GM10266 (cell line): ENCODE measurements around the gene HOTAIR.

ENCODE experiments used
- DNase-seq: peaks from one replicate; pipeline ENCODE4 v3.0.0; 2012; ENCODE audit errors: extremely low spot score
- TF ChIP-seq, protein P1 (sequence below): IDR thresholded peaks from 2 replicates; pipeline ENCODE4 v1.5.1; 2012; ENCODE audit warnings: mild to moderate bottlenecking, low read depth; ENCODE audit not compliant: control insufficient read depth, insufficient read depth; ENCODE audit errors: missing control alignments

HOTAIR gene

DNA sequence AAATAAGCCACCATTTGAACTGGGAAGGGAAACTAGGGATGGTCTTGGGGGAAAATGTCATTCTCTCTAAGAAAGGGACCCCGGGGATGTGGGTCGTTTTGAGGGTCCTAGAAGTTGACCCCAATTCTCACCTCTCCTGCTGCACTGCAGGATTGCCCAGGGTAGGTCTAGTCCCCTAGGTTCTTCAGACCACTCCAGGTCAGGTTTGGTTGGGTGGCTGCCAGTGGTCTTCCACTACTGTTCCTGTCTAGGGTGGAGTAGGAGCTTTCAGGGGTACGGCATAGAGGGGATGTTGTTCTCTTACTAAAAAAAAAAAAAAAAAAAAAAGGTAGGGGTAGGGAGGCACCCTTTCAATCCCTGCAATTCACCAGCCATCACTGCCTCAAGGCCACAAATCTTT lies 41.3 kb upstream of the HOTAIR start:
- DNase-seq, result no peak
- TF ChIP-seq, protein P1, sequence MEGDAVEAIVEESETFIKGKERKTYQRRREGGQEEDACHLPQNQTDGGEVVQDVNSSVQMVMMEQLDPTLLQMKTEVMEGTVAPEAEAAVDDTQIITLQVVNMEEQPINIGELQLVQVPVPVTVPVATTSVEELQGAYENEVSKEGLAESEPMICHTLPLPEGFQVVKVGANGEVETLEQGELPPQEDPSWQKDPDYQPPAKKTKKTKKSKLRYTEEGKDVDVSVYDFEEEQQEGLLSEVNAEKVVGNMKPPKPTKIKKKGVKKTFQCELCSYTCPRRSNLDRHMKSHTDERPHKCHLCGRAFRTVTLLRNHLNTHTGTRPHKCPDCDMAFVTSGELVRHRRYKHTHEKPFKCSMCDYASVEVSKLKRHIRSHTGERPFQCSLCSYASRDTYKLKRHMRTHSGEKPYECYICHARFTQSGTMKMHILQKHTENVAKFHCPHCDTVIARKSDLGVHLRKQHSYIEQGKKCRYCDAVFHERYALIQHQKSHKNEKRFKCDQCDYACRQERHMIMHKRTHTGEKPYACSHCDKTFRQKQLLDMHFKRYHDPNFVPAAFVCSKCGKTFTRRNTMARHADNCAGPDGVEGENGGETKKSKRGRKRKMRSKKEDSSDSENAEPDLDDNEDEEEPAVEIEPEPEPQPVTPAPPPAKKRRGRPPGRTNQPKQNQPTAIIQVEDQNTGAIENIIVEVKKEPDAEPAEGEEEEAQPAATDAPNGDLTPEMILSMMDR, result no peak

DNA sequence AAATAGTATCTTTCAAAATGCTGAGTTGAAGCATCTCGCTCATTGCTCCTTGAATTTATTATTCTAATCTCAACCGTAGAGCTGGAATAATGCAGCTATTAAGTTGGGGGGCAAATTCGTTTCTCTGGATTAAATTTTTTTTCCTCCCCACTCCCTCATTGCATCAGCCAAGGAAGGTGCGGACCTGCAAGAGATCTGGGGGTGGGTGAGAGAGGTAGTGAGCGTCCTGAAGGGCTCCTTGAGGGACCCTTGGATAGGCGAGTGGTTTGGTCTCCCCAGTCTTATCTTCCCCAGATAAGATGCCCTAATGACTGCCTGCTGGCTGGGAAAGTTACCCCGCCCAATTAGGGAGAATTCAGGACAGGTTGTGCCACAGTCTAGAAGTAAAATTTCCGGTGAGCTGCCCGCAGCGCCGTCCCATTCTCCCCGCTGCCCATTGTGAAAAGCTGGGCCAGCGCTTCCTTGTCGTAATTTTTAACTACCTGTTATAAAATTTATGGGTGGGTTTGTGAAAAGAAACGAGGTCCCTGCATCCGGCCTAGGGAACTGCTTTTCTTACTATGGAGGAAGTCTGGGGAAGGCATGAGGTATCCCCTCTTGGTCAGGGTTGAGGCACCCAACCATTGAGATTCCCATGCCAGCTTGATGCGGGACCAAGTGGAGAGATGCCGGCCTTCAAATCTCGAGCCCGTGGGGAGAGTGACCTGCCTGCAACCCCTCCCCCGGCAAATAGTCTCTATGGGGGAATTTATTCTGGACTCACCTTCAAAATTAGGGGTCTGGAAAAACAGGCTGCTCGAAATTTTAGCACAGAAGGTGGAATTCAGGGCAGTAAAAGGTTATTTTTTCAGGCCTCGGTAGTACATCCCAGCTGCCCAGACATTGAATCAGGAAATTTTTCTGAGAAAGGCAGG lies 40.5 kb upstream of the HOTAIR start:
- no peak for DNase-seq
- TF ChIP-seq, protein P1, result no peak

DNA sequence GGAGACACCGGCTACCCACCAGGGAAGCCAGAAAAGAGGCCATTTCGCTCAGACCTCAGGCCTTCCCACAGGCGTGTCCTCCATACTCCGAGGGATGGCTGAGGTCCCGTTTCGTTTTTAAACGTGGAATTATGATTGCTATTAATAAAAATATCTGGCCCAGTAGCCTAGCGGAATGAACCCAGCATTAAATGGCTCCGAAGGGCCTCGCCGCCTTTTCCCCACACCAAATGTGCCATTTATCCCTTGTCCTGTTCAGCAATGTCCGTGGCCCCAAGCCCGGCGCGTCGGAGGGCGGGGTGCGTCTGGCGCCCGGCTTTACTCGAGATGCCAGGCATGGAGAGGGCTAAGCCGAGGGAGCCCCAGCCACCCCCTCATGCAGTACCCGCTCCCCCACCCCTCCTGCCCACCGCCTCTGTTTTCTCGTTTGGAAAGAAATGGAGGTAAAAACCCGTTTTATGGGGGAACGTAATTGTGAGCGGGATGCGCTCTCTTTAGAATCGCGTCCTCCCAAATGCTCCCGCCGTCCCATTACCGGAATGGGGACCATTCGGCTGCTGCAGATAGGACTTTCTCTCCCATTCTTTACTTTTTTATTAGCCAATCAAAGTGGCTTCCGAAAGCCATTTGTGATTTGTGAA lies 39.7 kb upstream of the HOTAIR start:
- DNase-seq, result no peak
- TF ChIP-seq, protein P1, result no peak

DNA sequence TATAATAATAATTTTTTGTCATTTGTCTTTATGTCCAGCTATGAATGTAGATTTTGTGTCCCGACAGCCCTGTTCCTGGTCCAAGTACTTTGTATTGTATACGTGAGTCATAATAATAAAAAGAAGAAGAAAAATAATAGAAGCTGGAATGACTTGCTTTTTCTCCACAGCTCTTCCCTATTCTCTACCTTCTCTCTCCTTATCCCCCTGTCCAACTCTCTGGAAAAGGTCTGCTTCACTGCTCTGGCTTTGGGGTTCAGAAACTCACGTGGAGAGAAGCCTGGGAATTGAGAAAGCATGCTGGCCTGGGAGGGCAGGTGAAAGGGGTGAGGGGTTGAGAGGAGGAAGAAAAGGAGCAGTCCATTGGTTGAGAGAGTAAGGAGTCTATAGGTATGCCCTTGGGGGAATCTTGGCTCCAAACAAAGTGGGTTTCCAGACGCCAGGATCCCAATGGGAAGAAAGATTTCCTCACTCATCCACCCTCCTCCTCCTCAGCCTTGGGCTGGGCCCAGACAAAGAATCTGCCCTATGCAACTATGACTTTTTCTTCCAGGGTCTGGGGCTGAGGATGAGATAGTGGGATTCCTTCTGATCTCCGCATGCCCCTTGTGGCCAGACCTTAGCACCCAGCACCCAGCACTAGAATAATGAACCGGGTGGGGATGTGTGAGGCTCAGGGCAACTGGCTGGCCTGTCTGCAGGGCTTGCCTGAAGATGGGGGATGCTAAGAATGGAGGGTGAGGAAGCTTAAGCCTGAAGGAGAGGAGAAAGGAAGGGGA lies 38.1 kb upstream of the HOTAIR start:
- no peak for DNase-seq

DNA sequence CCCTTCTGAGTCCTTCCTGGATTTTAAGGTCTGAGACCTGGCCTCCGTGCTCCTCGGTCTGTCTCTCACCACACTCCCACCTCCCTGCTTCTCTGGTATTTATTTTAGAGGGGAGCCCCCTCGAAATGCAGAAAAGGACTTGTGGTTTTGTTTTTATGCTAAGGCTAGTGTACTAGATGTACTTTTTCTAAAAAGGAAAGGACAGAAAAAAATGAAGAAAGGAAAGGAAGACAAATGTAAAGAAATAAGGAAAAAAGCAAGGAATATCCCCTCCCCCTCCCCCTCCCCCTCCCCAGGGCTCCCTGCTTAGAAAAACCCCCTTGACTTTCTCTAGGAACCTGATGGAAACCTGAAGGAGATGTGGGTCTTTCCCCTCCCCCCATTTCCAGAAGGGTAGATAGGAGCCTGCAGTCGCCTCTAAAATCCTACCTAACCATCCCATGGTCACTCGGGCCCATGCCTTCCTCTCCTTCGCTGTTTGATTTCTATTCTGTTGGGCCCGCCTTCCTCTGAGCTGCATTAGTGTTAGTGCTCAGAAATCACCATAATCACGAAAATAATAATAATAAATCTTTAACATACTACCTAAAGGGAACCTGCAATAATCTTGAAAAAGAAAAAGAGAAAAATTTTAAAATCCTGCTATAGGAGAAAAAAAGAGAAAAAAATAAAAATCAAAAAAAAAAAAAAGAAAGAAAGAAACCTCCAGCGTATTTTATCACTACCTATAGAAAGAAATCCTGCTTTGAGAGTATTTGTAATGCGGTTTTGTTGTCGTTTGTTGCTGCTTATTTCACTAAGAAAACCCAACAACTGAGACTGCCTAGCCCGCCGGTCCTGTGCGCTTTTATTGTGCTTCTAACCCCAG lies 37.1 kb upstream of the HOTAIR start:
- no peak for DNase-seq
- TF ChIP-seq, protein P1, result no peak

More for the DNA sequence above, 38.1 kb upstream of the HOTAIR start:
- TF ChIP-seq, protein P1, result no peak

GRCh38 chr12:54010972-54011664 lies 36.4 kb upstream of the HOTAIR start:
- no peak for DNase-seq
- TF ChIP-seq, protein P1, result no peak
